ENCODE measurements around the gene CT47A1.
"Not testable (repeated sequence)": the region's sequence is repeated elsewhere in the genome, so short reads cannot be mapped to it uniquely, and the experiment has no call there.

The CT47A1 gene

GRCh38 chrX:120985660-120986059, at the start of gene CT47A1:
Gene CT47A1, minus strand, starts transcription at chrX:120985760. Its CDS starts 231 bp downstream, at chrX:120985529.
- not testable (repeated sequence) for H3K36me3 ChIP-seq (ENCODE audit: control insufficient read depth in 1 of 2, insufficient read depth in 2 of 2, low read length in 2 of 2); H3K27ac ChIP-seq (ENCODE audit: low read depth, low read length); H3K9ac ChIP-seq (ENCODE audit: low read depth in 1 of 2, low read length in 2 of 2); H3K9me3 ChIP-seq (ENCODE audit: control insufficient read depth in 1 of 2, low read length in 2 of 2); H3K4me1 ChIP-seq (ENCODE audit: control insufficient read depth in 1 of 2, insufficient read depth in 2 of 2, low read length in 2 of 2); H3K4me3 ChIP-seq (ENCODE audit: low read depth in 1 of 2, low read length in 2 of 2); H3K27me3 ChIP-seq (ENCODE audit: control insufficient read depth in 1 of 2, insufficient read depth in 2 of 2, low read length in 2 of 2)

GRCh38 chrX:121032531-121032930, 47.0 kb upstream of the CT47A1 start:
- Histone ChIP-seq H3K4me3 (ENCODE audit: low read depth in 1 of 2, low read length in 2 of 2) (no peak overlapping the region), H3K36me3 (ENCODE audit: control insufficient read depth in 1 of 2, insufficient read depth in 2 of 2, low read length in 2 of 2) (no peaks in the 10 kb centered on the region), H3K27ac (ENCODE audit: low read depth, low read length) (no peak overlapping the region), H3K4me1 (ENCODE audit: control insufficient read depth in 1 of 2, insufficient read depth in 2 of 2, low read length in 2 of 2) (no peaks in the 10 kb centered on the region), H3K9me3 (ENCODE audit: control insufficient read depth in 1 of 2, low read length in 2 of 2) (no peaks in the 10 kb centered on the region), H3K27me3 (ENCODE audit: control insufficient read depth in 1 of 2, insufficient read depth in 2 of 2, low read length in 2 of 2) (no peaks in the 10 kb centered on the region), H3K9ac (ENCODE audit: low read depth in 1 of 2, low read length in 2 of 2) (no peak overlapping the region)

GRCh38 chrX:121030083-121030482, 44.5 kb upstream of the CT47A1 start:
- Histone ChIP-seq H3K27ac (ENCODE audit: low read depth, low read length) (no peak overlapping the region), H3K4me1 (ENCODE audit: control insufficient read depth in 1 of 2, insufficient read depth in 2 of 2, low read length in 2 of 2) (no peaks in the 10 kb centered on the region), H3K36me3 (ENCODE audit: control insufficient read depth in 1 of 2, insufficient read depth in 2 of 2, low read length in 2 of 2) (no peaks in the 10 kb centered on the region), H3K4me3 (ENCODE audit: low read depth in 1 of 2, low read length in 2 of 2) (no peak overlapping the region), H3K9ac (ENCODE audit: low read depth in 1 of 2, low read length in 2 of 2) (no peak overlapping the region), H3K9me3 (ENCODE audit: control insufficient read depth in 1 of 2, low read length in 2 of 2) (no peaks in the 10 kb centered on the region), H3K27me3 (ENCODE audit: control insufficient read depth in 1 of 2, insufficient read depth in 2 of 2, low read length in 2 of 2) (no peaks in the 10 kb centered on the region)

GRCh38 chrX:121028419-121028818, 42.9 kb upstream of the CT47A1 start:
- Histone ChIP-seq H3K4me1 (ENCODE audit: control insufficient read depth in 1 of 2, insufficient read depth in 2 of 2, low read length in 2 of 2) (no peaks in the 10 kb centered on the region), H3K4me3 (ENCODE audit: low read depth in 1 of 2, low read length in 2 of 2) (no peak overlapping the region), H3K27me3 (ENCODE audit: control insufficient read depth in 1 of 2, insufficient read depth in 2 of 2, low read length in 2 of 2) (no peaks in the 10 kb centered on the region), H3K36me3 (ENCODE audit: control insufficient read depth in 1 of 2, insufficient read depth in 2 of 2, low read length in 2 of 2) (no peaks in the 10 kb centered on the region), H3K27ac (ENCODE audit: low read depth, low read length) (no peak overlapping the region), H3K9me3 (ENCODE audit: control insufficient read depth in 1 of 2, low read length in 2 of 2) (no peaks in the 10 kb centered on the region), H3K9ac (ENCODE audit: low read depth in 1 of 2, low read length in 2 of 2) (no peak overlapping the region)

GRCh38 chrX:121014826-121015225, 29.3 kb upstream of the CT47A1 start:
- Histone ChIP-seq H3K36me3 (ENCODE audit: control insufficient read depth in 1 of 2, insufficient read depth in 2 of 2, low read length in 2 of 2) (no peaks in the 10 kb centered on the region), H3K9me3 (ENCODE audit: control insufficient read depth in 1 of 2, low read length in 2 of 2) (no peaks in the 10 kb centered on the region), H3K27me3 (ENCODE audit: control insufficient read depth in 1 of 2, insufficient read depth in 2 of 2, low read length in 2 of 2) (no peaks in the 10 kb centered on the region), H3K4me1 (ENCODE audit: control insufficient read depth in 1 of 2, insufficient read depth in 2 of 2, low read length in 2 of 2) (no peaks in the 10 kb centered on the region), H3K4me3 (ENCODE audit: low read depth in 1 of 2, low read length in 2 of 2) (no peak overlapping the region), H3K27ac (ENCODE audit: low read depth, low read length) (no peak overlapping the region), H3K9ac (ENCODE audit: low read depth in 1 of 2, low read length in 2 of 2) (no peak overlapping the region)

GRCh38 chrX:121013897-121014455, 28.4 kb upstream of the CT47A1 start:
- no peaks in the 10 kb centered on the region for H3K9me3 ChIP-seq (ENCODE audit: control insufficient read depth in 1 of 2, low read length in 2 of 2)
- H3K4me1 ChIP-seq (ENCODE audit: control insufficient read depth in 1 of 2, insufficient read depth in 2 of 2, low read length in 2 of 2): no peaks in the 10 kb centered on the region
- H3K27ac ChIP-seq (ENCODE audit: low read depth, low read length): no peak overlapping the region
- no peak overlapping the region for H3K9ac ChIP-seq (ENCODE audit: low read depth in 1 of 2, low read length in 2 of 2)
- no peaks in the 10 kb centered on the region for H3K27me3 ChIP-seq (ENCODE audit: control insufficient read depth in 1 of 2, insufficient read depth in 2 of 2, low read length in 2 of 2)
- no peaks in the 10 kb centered on the region for H3K36me3 ChIP-seq (ENCODE audit: control insufficient read depth in 1 of 2, insufficient read depth in 2 of 2, low read length in 2 of 2)
- H3K4me3 ChIP-seq (ENCODE audit: low read depth in 1 of 2, low read length in 2 of 2): no peak overlapping the region

- H3K27me3 ChIP-seq (ENCODE audit: control insufficient read depth in 1 of 2, insufficient read depth in 2 of 2, low read length in 2 of 2): no peaks in the 10 kb centered on the region
- H3K9ac ChIP-seq (ENCODE audit: low read depth in 1 of 2, low read length in 2 of 2): no peak overlapping the region
- no peaks in the 10 kb centered on the region for H3K36me3 ChIP-seq (ENCODE audit: control insufficient read depth in 1 of 2, insufficient read depth in 2 of 2, low read length in 2 of 2)
- no peak overlapping the region for H3K4me3 ChIP-seq (ENCODE audit: low read depth in 1 of 2, low read length in 2 of 2)
- H3K27ac ChIP-seq (ENCODE audit: low read depth, low read length): no peak overlapping the region
- no peaks in the 10 kb centered on the region for H3K4me1 ChIP-seq (ENCODE audit: control insufficient read depth in 1 of 2, insufficient read depth in 2 of 2, low read length in 2 of 2)
- H3K9me3 ChIP-seq (ENCODE audit: control insufficient read depth in 1 of 2, low read length in 2 of 2): no peaks in the 10 kb centered on the region
These were observed 25.7 kb upstream of the CT47A1 start for GRCh38 chrX:121011254-121011653.

- no peaks in the 10 kb centered on the region for H3K36me3 ChIP-seq (ENCODE audit: control insufficient read depth in 1 of 2, insufficient read depth in 2 of 2, low read length in 2 of 2)
- no peak overlapping the region for H3K27ac ChIP-seq (ENCODE audit: low read depth, low read length)
- no peaks in the 10 kb centered on the region for H3K27me3 ChIP-seq (ENCODE audit: control insufficient read depth in 1 of 2, insufficient read depth in 2 of 2, low read length in 2 of 2)
- H3K9ac ChIP-seq (ENCODE audit: low read depth in 1 of 2, low read length in 2 of 2): no peak overlapping the region
- H3K9me3 ChIP-seq (ENCODE audit: control insufficient read depth in 1 of 2, low read length in 2 of 2): no peaks in the 10 kb centered on the region
- H3K4me1 ChIP-seq (ENCODE audit: control insufficient read depth in 1 of 2, insufficient read depth in 2 of 2, low read length in 2 of 2): no peaks in the 10 kb centered on the region
- H3K4me3 ChIP-seq (ENCODE audit: low read depth in 1 of 2, low read length in 2 of 2): no peak overlapping the region
These were observed 24.7 kb upstream of the CT47A1 start for GRCh38 chrX:121010218-121010617.

- Histone ChIP-seq H3K4me3 (ENCODE audit: low read depth in 1 of 2, low read length in 2 of 2) (no peak overlapping the region), H3K36me3 (ENCODE audit: control insufficient read depth in 1 of 2, insufficient read depth in 2 of 2, low read length in 2 of 2) (no peaks in the 10 kb centered on the region), H3K27ac (ENCODE audit: low read depth, low read length) (no peak overlapping the region), H3K9me3 (ENCODE audit: control insufficient read depth in 1 of 2, low read length in 2 of 2) (no peaks in the 10 kb centered on the region), H3K9ac (ENCODE audit: low read depth in 1 of 2, low read length in 2 of 2) (no peak overlapping the region), H3K27me3 (ENCODE audit: control insufficient read depth in 1 of 2, insufficient read depth in 2 of 2, low read length in 2 of 2) (no peaks in the 10 kb centered on the region), H3K4me1 (ENCODE audit: control insufficient read depth in 1 of 2, insufficient read depth in 2 of 2, low read length in 2 of 2) (no peaks in the 10 kb centered on the region)
These were observed 24.2 kb upstream of the CT47A1 start for GRCh38 chrX:121009764-121010163.

- no peaks in the 10 kb centered on the region for H3K36me3 ChIP-seq (ENCODE audit: control insufficient read depth in 1 of 2, insufficient read depth in 2 of 2, low read length in 2 of 2)
- no peaks in the 10 kb centered on the region for H3K27me3 ChIP-seq (ENCODE audit: control insufficient read depth in 1 of 2, insufficient read depth in 2 of 2, low read length in 2 of 2)
- no peaks in the 10 kb centered on the region for H3K9me3 ChIP-seq (ENCODE audit: control insufficient read depth in 1 of 2, low read length in 2 of 2)
- no peak overlapping the region for H3K9ac ChIP-seq (ENCODE audit: low read depth in 1 of 2, low read length in 2 of 2)
- no peak overlapping the region for H3K4me3 ChIP-seq (ENCODE audit: low read depth in 1 of 2, low read length in 2 of 2)
- no peaks in the 10 kb centered on the region for H3K4me1 ChIP-seq (ENCODE audit: control insufficient read depth in 1 of 2, insufficient read depth in 2 of 2, low read length in 2 of 2)
- H3K27ac ChIP-seq (ENCODE audit: low read depth, low read length): no peak overlapping the region
These were observed 23.4 kb upstream of the CT47A1 start for GRCh38 chrX:121008920-121009319.

GRCh38 chrX:121000589-121000988, 15.0 kb upstream of the CT47A1 start:
- Histone ChIP-seq H3K9ac (ENCODE audit: low read depth in 1 of 2, low read length in 2 of 2) (no peak overlapping the region), H3K36me3 (ENCODE audit: control insufficient read depth in 1 of 2, insufficient read depth in 2 of 2, low read length in 2 of 2) (no peaks in the 10 kb centered on the region), H3K27me3 (ENCODE audit: control insufficient read depth in 1 of 2, insufficient read depth in 2 of 2, low read length in 2 of 2) (no peaks in the 10 kb centered on the region), H3K4me1 (ENCODE audit: control insufficient read depth in 1 of 2, insufficient read depth in 2 of 2, low read length in 2 of 2) (no peaks in the 10 kb centered on the region), H3K9me3 (ENCODE audit: control insufficient read depth in 1 of 2, low read length in 2 of 2) (no peaks in the 10 kb centered on the region), H3K4me3 (ENCODE audit: low read depth in 1 of 2, low read length in 2 of 2) (no peak overlapping the region), H3K27ac (ENCODE audit: low read depth, low read length) (no peak overlapping the region)
